ENCODE measurements around the gene L3HYPDH. TPM values are rescaled to one million over a fixed set of nuclear protein-coding genes. Genes with fewer than 3 reads are reported as not detected.

Gene L3HYPDH
- total and polyA plus RNA-seq, 2 of the 13 experiments (the other 11 are each of a cell fraction or from before 2014, with no cell fraction given) = 30.5 to 36.6 TPM

GRCh38 chr14:59483819-59484638 is at the start of gene L3HYPDH, which contains the start of gene JKAMP (continued):
- TF ChIP-seq ZNF362 (CRISPR knock-in tag; IDR thresholded peaks at IDR 0.05; ENCODE audit: borderline replicate concordance) = peak; percentile 31; the same call in 1 of the 2 replicates
- no peak; the same call in 1 of the 2 replicates for TF ChIP-seq ZNF17 (CRISPR knock-in tag; IDR thresholded peaks at IDR 0.05)
- TF ChIP-seq ZBTB37 (CRISPR knock-in tag; IDR thresholded peaks at IDR 0.05) = no peak
- peak; percentile 89; the same call in 1 of the 2 replicates for TF ChIP-seq TEF (CRISPR knock-in tag; IDR thresholded peaks at IDR 0.05)
- peak; percentile 35; the same call in 1 of the 2 replicates for TF ChIP-seq ATRX (CRISPR knock-in tag; IDR thresholded peaks at IDR 0.05; ENCODE audit: borderline replicate concordance)
- peak; percentile 81 for TF ChIP-seq MED13 (CRISPR knock-in tag; IDR thresholded peaks at IDR 0.05)
- peak; percentile 94 for TF ChIP-seq ZNF343 (CRISPR knock-in tag; IDR thresholded peaks at IDR 0.05)
- TF ChIP-seq ZNF691 (CRISPR knock-in tag; IDR thresholded peaks at IDR 0.05; ENCODE audit: borderline replicate concordance, low read depth) = peak; percentile 79; the same call in 1 of the 2 replicates
- no peak for TF ChIP-seq SOX5 (CRISPR knock-in tag; IDR thresholded peaks at IDR 0.05; ENCODE audit: borderline replicate concordance)
- TF ChIP-seq ZNF18 (CRISPR knock-in tag; IDR thresholded peaks at IDR 0.05; ENCODE audit: insufficient replicate concordance) = peak; percentile 81
- peak; percentile 95 for TF ChIP-seq ZNF781 (CRISPR knock-in tag; IDR thresholded peaks at IDR 0.05; ENCODE audit: borderline replicate concordance, not compliant biosample characterization)
- peak; percentile 81; the same call in 1 of the 2 replicates for TF ChIP-seq ZNF33A (CRISPR knock-in tag; IDR thresholded peaks at IDR 0.05; ENCODE audit: borderline replicate concordance)
- TF ChIP-seq NCOA2 (CRISPR knock-in tag; IDR thresholded peaks at IDR 0.05) = 0 out of 2 replicates have a peak, but pooled peaks have one; percentile 36
- TF ChIP-seq ZNF704 (CRISPR knock-in tag; IDR thresholded peaks at IDR 0.05; ENCODE audit: borderline replicate concordance) = peak; percentile 99
- TF ChIP-seq CENPT (CRISPR knock-in tag; IDR thresholded peaks at IDR 0.05; ENCODE audit: low read depth) = peak; percentile 91
- peak; percentile 93; the same call in 1 of the 2 replicates for TF ChIP-seq ZNF782 (CRISPR knock-in tag; IDR thresholded peaks at IDR 0.05; ENCODE audit: borderline replicate concordance)
- no peak for TF ChIP-seq NFIC (IDR thresholded peaks at IDR 0.05; ENCODE audit: low read length)
- no peak for TF ChIP-seq SP1 (IDR thresholded peaks at IDR 0.05)
- TF ChIP-seq SP1 (CRISPR knock-in tag; IDR thresholded peaks at IDR 0.05) = peak; percentile 68
- TF ChIP-seq ZNF703 (CRISPR knock-in tag; IDR thresholded peaks at IDR 0.05; ENCODE audit: borderline replicate concordance) = peak; percentile 98
